Measurements from ENCODE around the gene SEMA3D.

SEMA3D gene

GRCh38 chr7:85115862-85116261 lies 71.0 kb downstream of the SEMA3D start:
- no peak for DNase-seq

- DNase-seq, result no peak
These were observed 71.8 kb downstream of the SEMA3D start for GRCh38 chr7:85115006-85115405.

- no peak for DNase-seq
These were observed 72.5 kb downstream of the SEMA3D start for GRCh38 chr7:85114342-85114741.

GRCh38 chr7:85111761-85112160 lies 75.1 kb downstream of the SEMA3D start:
- DNase-seq, result no peak

GRCh38 chr7:85106719-85107118 lies 80.1 kb downstream of the SEMA3D start:
- no peak for DNase-seq

GRCh38 chr7:85104432-85105205 lies 82.2 kb downstream of the SEMA3D start:
- DNase-seq, result no peak

- no peak for DNase-seq
These were observed 82.9 kb downstream of the SEMA3D start for GRCh38 chr7:85103962-85104361.

GRCh38 chr7:85103357-85103756 lies 83.5 kb downstream of the SEMA3D start:
- DNase-seq, result no peak

GRCh38 chr7:85102813-85103350 lies 84.0 kb downstream of the SEMA3D start:
- DNase-seq, result no peak

- no peak for DNase-seq
These were observed 85.5 kb downstream of the SEMA3D start for GRCh38 chr7:85101347-85101746.

- no peak for DNase-seq
These were observed 89.0 kb downstream of the SEMA3D start for GRCh38 chr7:85097844-85098243.

GRCh38 chr7:85095806-85096205 lies 91.0 kb downstream of the SEMA3D start:
- no peak for DNase-seq

- no peak for DNase-seq
These were observed 91.5 kb downstream of the SEMA3D start for GRCh38 chr7:85095366-85095765.

- no peak for DNase-seq
These were observed 92.7 kb downstream of the SEMA3D start for GRCh38 chr7:85094046-85094725.

- DNase-seq, result no peak
These were observed 95.3 kb downstream of the SEMA3D start for GRCh38 chr7:85091565-85091928.

- DNase-seq, result no peak
These were observed 95.8 kb downstream of the SEMA3D start for GRCh38 chr7:85090919-85091564.

GRCh38 chr7:85090143-85090542 lies 96.7 kb downstream of the SEMA3D start:
- no peak for DNase-seq

GRCh38 chr7:85081846-85082245 lies 105.0 kb downstream of the SEMA3D start:
- DNase-seq, result no peak

- DNase-seq, result no peak
These were observed 105.5 kb downstream of the SEMA3D start for GRCh38 chr7:85081392-85081791.

- DNase-seq, result no peak
These were observed 107.4 kb downstream of the SEMA3D start for GRCh38 chr7:85079434-85079833.

GRCh38 chr7:85078181-85078580 lies 108.7 kb downstream of the SEMA3D start:
- no peak for DNase-seq

- DNase-seq, result no peak
These were observed 111.0 kb downstream of the SEMA3D start for GRCh38 chr7:85075864-85076263.

- DNase-seq, result no peak
These were observed 111.9 kb downstream of the SEMA3D start for GRCh38 chr7:85074992-85075391.

GRCh38 chr7:85074016-85074415 lies 112.8 kb downstream of the SEMA3D start:
- DNase-seq, result no peak
